Measurements from ENCODE around the gene RALGPS2. TPM values are rescaled to one million over a fixed set of nuclear protein-coding genes. Genes with fewer than 3 reads are reported as not detected.

The RALGPS2 gene
- total and polyA plus RNA-seq, 2 of the 8 experiments (the other 6 are each of a cell fraction or from before 2014, with no cell fraction given), result 6.7 to 38.0 TPM

DNA sequence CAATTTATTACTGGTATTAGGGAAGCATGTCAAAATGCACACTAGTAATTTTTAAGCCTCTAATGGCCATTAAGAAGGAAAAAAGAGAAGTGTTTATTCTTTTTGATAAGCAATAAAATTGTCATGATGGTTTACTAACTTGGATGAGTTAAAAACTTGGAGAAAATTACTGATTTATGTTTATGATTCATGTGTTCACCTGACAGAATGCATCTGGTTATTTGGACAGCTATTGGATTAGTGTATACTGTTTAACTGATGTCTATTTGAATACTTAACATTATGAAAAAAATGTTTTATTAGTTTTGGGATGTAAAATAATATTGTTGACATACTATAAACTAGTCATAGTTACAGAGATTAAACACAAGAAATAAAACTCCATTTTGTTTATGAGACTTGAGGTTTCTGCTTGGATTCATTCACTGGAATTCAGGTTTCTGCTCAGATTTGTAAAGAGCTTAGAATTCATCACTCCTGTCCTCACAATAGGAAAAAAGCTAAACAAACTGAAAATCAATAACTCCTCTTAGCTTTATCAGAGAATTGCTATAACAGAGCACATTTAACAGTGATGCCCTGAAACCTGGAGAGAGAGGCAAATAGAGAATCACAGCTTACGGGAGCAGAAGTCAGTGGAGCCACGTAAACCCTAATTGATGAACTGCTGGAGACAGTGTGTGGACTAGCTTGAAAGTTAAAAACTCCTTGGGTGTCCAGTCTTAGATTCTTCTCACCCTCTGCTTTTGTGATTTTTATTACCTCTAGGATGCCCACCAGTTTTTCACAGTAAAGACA, 56.7 kb downstream of the RALGPS2 start:
- Histone ChIP-seq H2BK120ac (replicated peaks; ENCODE audit: low read depth, low read length) (no peak overlapping the region), H4K5ac (ENCODE audit: insufficient read length, low read depth, low read length) (no peak overlapping the region), H3K79me1 (ENCODE audit: low read depth, low read length) (no peaks in the 10 kb centered on the region), H3K4me2 (ENCODE audit: insufficient read depth in 1 of 2, low read depth in 2 of 2, low read length in 2 of 2) (no peak overlapping the region), H2BK5ac (ENCODE audit: low read depth, low read length) (no peak overlapping the region), H2BK15ac (ENCODE audit: low read length) (no peak overlapping the region), H3K79me2 (ENCODE audit: control insufficient read depth in 1 of 2, insufficient read depth in 2 of 2, low read length in 2 of 2) (no peaks in the 10 kb centered on the region), H3K27me3 (replicated peaks in 1 of 4; ENCODE audit: control insufficient read depth in 3 of 4, extremely low read depth in 1 of 4, insufficient read depth in 3 of 4, low read length in 3 of 4) (no peaks in the 10 kb centered on the region), H3K27ac (ENCODE audit: low read depth, low read length) (no peak overlapping the region), H4K20me1 (replicated peaks in 1 of 2; ENCODE audit: control insufficient read depth in 1 of 2, insufficient read depth in 2 of 2, low read length in 2 of 2) (peaks cover 0 to 1% of the 10 kb centered on the region in 2 experiments), H3K14ac (ENCODE audit: insufficient read length) (no peak overlapping the region), H3K9me3 (ENCODE audit: insufficient read depth in 2 of 2, low read depth in 1 of 2, low read length in 1 of 2) (no peaks in the 10 kb centered on the region), H2BK12ac (ENCODE audit: low read depth, low read length) (no peak overlapping the region), H3K18ac (ENCODE audit: extremely low read depth, low read length) (no peak overlapping the region), H3K36me3 (ENCODE audit: control insufficient read depth in 2 of 4, insufficient read depth in 4 of 4, low read length in 3 of 4) (peaks cover 0 to 10% (median 3%) of the 10 kb centered on the region in 4 experiments; a peak in 5 of 8 replicates), H3K56ac (replicated peaks; ENCODE audit: insufficient read length, low read depth, low read length) (no peak overlapping the region), H2AK5ac (ENCODE audit: low read depth, low read length) (no peak overlapping the region), H3K23ac (ENCODE audit: insufficient read length) (no peak overlapping the region), H3K23me2 (ENCODE audit: low read depth, low read length) (no peaks in the 10 kb centered on the region), H2AFZ (ENCODE audit: low read length) (no peak overlapping the region), H3K9ac (replicated peaks in 1 of 4; ENCODE audit: extremely low read depth in 1 of 4, low read depth in 3 of 4, low read length in 3 of 4) (no peak overlapping the region), H2BK20ac (ENCODE audit: low read length) (no peak overlapping the region), H4K91ac (replicated peaks; ENCODE audit: insufficient read length, low read length) (no peak overlapping the region), H3K4ac (replicated peaks; ENCODE audit: insufficient read length, low read depth, low read length) (no peak overlapping the region), H3K4me3 (ENCODE audit: extremely low read depth in 1 of 4, insufficient read depth in 2 of 4, low read depth in 3 of 4, low read length in 4 of 4) (no peak overlapping the region), H4K8ac (ENCODE audit: extremely low read depth, insufficient read depth, low read length) (no peak overlapping the region), H3K4me1 (replicated peaks in 1 of 4; ENCODE audit: control insufficient read depth in 3 of 4, insufficient read depth in 4 of 4, low read length in 3 of 4) (no peaks in the 10 kb centered on the region)
- POLR2A ChIA-PET (ENCODE audit: partially characterized antibody), result no interaction called here
- WGBS, 2 experiments (ENCODE audit: extremely low coverage in 1 of 2, insufficient coverage in 1 of 2, insufficient read length in 1 of 2, insufficient replicate concordance in 2 of 2, low coverage in 1 of 2, low lambda C conversion rate in 2 of 2, missing lambda C conversion rate in 1 of 2), result 95% methylated on average over 2 of the region's 2 CpGs; no CpG with 5 or more reads in 1 of the 2 experiments
- FAIRE-seq, result no peak
- DNase-seq (ENCODE audit: low read depth in 1 of 2, low spot score in 2 of 2), result no peak
- CTCF ChIA-PET (ENCODE audit: partially characterized antibody), result interaction anchor here (1.0 to 3.1 kb wide), 6 partner anchors 14 to 280 kb away, joined by 3 to 11 read pairs (median 5); no protein-coding TSS in a partner anchor
- TF ChIP-seq TBP (IDR thresholded peaks at IDR 0.05; ENCODE audit: low read depth, low read length) (no peak), RNF2 (IDR thresholded peaks at IDR 0.05; ENCODE audit: borderline replicate concordance, low read depth, low read length, missing control alignments, poor library complexity, severe bottlenecking) (no peak), RAD21 (IDR thresholded peaks at IDR 0.05 in 1 of 2, conservative IDR thresholded peaks at IDR 0.05 in 1 of 2; ENCODE audit: low read depth in 2 of 2, low read length in 2 of 2) (no peak), JUND (IDR thresholded peaks at IDR 0.05; ENCODE audit: low read length) (no peak), TEAD4 (IDR thresholded peaks at IDR 0.05; ENCODE audit: low read depth, low read length) (no peak), SIX5 (IDR thresholded peaks at IDR 0.05; ENCODE audit: low read depth, low read length) (no peak), CHD1 (IDR thresholded peaks at IDR 0.05; ENCODE audit: low read depth, low read length) (no peak)
- TF ChIP-seq, protein P1, sequence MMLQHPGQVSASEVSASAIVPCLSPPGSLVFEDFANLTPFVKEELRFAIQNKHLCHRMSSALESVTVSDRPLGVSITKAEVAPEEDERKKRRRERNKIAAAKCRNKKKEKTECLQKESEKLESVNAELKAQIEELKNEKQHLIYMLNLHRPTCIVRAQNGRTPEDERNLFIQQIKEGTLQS (IDR thresholded peaks at IDR 0.05; ENCODE audit: insufficient read depth, low read depth, low read length), result no peak
